NCI-H82 (cell line): ENCODE measurements around the gene DENR.
"Not testable (repeated sequence)": the region's sequence is repeated elsewhere in the genome, so short reads cannot be mapped to it uniquely, and the experiment has no call there.

Experiments used
- DNase-seq: peaks from one replicate; lab custom pipeline; 2025; lab: John Stamatoyannopoulos, UW

Gene DENR

GRCh38 chr12:122752464-122753318 is at the start of gene DENR:
Gene DENR, plus strand, starts transcription at chr12:122752824. Its CDS starts 878 bp downstream, at chr12:122753702.
- peak; percentile 99 for DNase-seq

GRCh38 chr12:122702890-122703611 is 49.6 kb upstream of the DENR start, which contains the start of gene HCAR2:
Gene HCAR2, minus strand, starts transcription at chr12:122703357. Its CDS starts 74 bp downstream, at chr12:122703283.
- not testable (repeated sequence) for DNase-seq

- not testable (repeated sequence) for DNase-seq
Measured at GRCh38 chr12:122703841-122704240, 48.8 kb upstream of the DENR start.

- not testable (repeated sequence) for DNase-seq
Measured at GRCh38 chr12:122709287-122709686, 43.3 kb upstream of the DENR start.

GRCh38 chr12:122710341-122710740 is 42.3 kb upstream of the DENR start:
- not testable (repeated sequence) for DNase-seq

- not testable (repeated sequence) for DNase-seq
Measured at GRCh38 chr12:122711266-122711665, 41.4 kb upstream of the DENR start.

GRCh38 chr12:122713491-122714188 is 39.0 kb upstream of the DENR start:
- DNase-seq, result not testable (repeated sequence)

GRCh38 chr12:122715211-122715610 is 37.4 kb upstream of the DENR start:
- DNase-seq, result not testable (repeated sequence)

- DNase-seq, result not testable (repeated sequence)
Measured at GRCh38 chr12:122716658-122717057, 36.0 kb upstream of the DENR start, which contains the start of gene HCAR3. Gene HCAR3, minus strand, starts transcription at chr12:122716811. Its CDS starts 74 bp downstream, at chr12:122716737.

GRCh38 chr12:122721057-122721545 is 31.5 kb upstream of the DENR start:
- no peak for DNase-seq

- DNase-seq, result no peak
Measured at GRCh38 chr12:122722387-122722786, 30.2 kb upstream of the DENR start.

- no peak for DNase-seq
Measured at GRCh38 chr12:122724641-122725243, 27.9 kb upstream of the DENR start.

GRCh38 chr12:122725452-122726079 is 27.1 kb upstream of the DENR start:
- DNase-seq, result no peak

GRCh38 chr12:122726080-122726558 is 26.5 kb upstream of the DENR start:
- DNase-seq, result no peak

- no peak for DNase-seq
Measured at GRCh38 chr12:122729583-122730214, 22.9 kb upstream of the DENR start.

- no peak for DNase-seq
Measured at GRCh38 chr12:122730215-122731014, 22.2 kb upstream of the DENR start, which contains the start of gene HCAR1. Gene HCAR1, minus strand, starts transcription at chr12:122730844. Its CDS starts 505 bp downstream, at chr12:122730339.

GRCh38 chr12:122732170-122732569 is 20.5 kb upstream of the DENR start:
- no peak for DNase-seq

- no peak for DNase-seq
Measured at GRCh38 chr12:122732611-122733010, 20.0 kb upstream of the DENR start.

GRCh38 chr12:122738571-122738970 is 14.1 kb upstream of the DENR start:
- DNase-seq, result no peak
